Naive thymus-derived CD8-positive, alpha-beta T cell (primary cell): ENCODE data around the gene METTL23. TPM values are rescaled to one million over a fixed set of nuclear protein-coding genes. Genes with fewer than 3 reads are reported as not detected.

Experiments used
- ATAC-seq, 2 donors: fragments of 150-1000 bp; cut with Tn5 transposase in 1 of 2; sonication (Bioruptor Pico), chemical (Tn5 transposase) in 1 of 2; 1 replicate in 1 of 2; 2 replicates in 1 of 2; pipeline ENCODE4 v1.10.0; 2021; ENCODE audit warnings: mild to moderate bottlenecking in 2 of 2, moderate library complexity in 2 of 2
- POLR2A ChIA-PET: fragments of 350-600 bp; sonication (Branson Sonifier 250); formaldehyde crosslinking; loops from one replicate; lab custom pipeline; 2021; ENCODE audit warnings: antibody characterized with exemption; lab: Charles Lee
- DNase-seq, 10 donors: peaks; one replicate each; pipeline versions ENCODE4 v3.0.0 to v3.0.0-alpha.2; 2020 to 2022
- H3K27ac Mint-ChIP-seq, 10 donors: one replicate each; pipeline ENCODE4 v1.8.0; 2020 to 2022; ENCODE audit warnings: mild to moderate bottlenecking in 10 of 10, mixed read lengths in 10 of 10, moderate library complexity in 4 of 10, inconsistent platforms in 1 of 10
- H3K27me3 Mint-ChIP-seq, 5 donors: one replicate each; pipeline ENCODE4 v1.8.0; 2021 to 2022; ENCODE audit warnings: mixed read lengths in 5 of 5
- H3K36me3 Mint-ChIP-seq, 3 donors: one replicate each; pipeline ENCODE4 v1.8.0; 2020 to 2022; ENCODE audit warnings: mixed read lengths in 3 of 3, mild to moderate bottlenecking in 2 of 3, inconsistent platforms in 1 of 3
- H3K4me1 Mint-ChIP-seq, 4 donors: one replicate each; pipeline ENCODE4 v1.8.0; 2021 to 2022; ENCODE audit warnings: mixed read lengths in 4 of 4
- H3K4me3 Mint-ChIP-seq, 10 donors: one replicate each; pipeline ENCODE4 v1.8.0; 2020 to 2022; ENCODE audit warnings: mild to moderate bottlenecking in 10 of 10, mixed read lengths in 10 of 10, moderate library complexity in 6 of 10, inconsistent platforms in 1 of 10
- H3K9me3 Mint-ChIP-seq, 9 donors: one replicate each; pipeline ENCODE4 v1.8.0; 2020 to 2022; ENCODE audit warnings: mixed read lengths in 9 of 9, mild to moderate bottlenecking in 3 of 9, inconsistent platforms in 1 of 9, moderate library complexity in 1 of 9
- polyA plus RNA-seq, 3 donors: library from polyadenylated mRNA; unstranded; fragments of 300-500 nt; fragmentation: Illumina TruSeq; gene quantifications; one replicate each; pipeline ENCODE4 v1.2.3, GENCODE V29; 2021
- total RNA-seq, 8 experiments: library from RNA in 2 of 8; stranded (reverse) in 2 of 8; gene quantifications; one replicate each; pipeline ENCODE4 v1.2.3 and lab custom pipeline; 2021 to 2026

The METTL23 gene, protein sequence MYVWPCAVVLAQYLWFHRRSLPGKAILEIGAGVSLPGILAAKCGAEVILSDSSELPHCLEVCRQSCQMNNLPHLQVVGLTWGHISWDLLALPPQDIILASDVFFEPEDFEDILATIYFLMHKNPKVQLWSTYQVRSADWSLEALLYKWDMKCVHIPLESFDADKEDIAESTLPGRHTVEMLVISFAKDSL
- 10 to 100 TPM; 86.2 to 86.9 TPM for total RNA-seq
- polyA plus RNA-seq, result 100 to 1,000 TPM; 140 to 154 (median 146) TPM
- total RNA-seq (lab: John Stamatoyannopoulos, UW), result 16.0 to 28.3 (median 24.5) reads per million in 6 experiments

DNA sequence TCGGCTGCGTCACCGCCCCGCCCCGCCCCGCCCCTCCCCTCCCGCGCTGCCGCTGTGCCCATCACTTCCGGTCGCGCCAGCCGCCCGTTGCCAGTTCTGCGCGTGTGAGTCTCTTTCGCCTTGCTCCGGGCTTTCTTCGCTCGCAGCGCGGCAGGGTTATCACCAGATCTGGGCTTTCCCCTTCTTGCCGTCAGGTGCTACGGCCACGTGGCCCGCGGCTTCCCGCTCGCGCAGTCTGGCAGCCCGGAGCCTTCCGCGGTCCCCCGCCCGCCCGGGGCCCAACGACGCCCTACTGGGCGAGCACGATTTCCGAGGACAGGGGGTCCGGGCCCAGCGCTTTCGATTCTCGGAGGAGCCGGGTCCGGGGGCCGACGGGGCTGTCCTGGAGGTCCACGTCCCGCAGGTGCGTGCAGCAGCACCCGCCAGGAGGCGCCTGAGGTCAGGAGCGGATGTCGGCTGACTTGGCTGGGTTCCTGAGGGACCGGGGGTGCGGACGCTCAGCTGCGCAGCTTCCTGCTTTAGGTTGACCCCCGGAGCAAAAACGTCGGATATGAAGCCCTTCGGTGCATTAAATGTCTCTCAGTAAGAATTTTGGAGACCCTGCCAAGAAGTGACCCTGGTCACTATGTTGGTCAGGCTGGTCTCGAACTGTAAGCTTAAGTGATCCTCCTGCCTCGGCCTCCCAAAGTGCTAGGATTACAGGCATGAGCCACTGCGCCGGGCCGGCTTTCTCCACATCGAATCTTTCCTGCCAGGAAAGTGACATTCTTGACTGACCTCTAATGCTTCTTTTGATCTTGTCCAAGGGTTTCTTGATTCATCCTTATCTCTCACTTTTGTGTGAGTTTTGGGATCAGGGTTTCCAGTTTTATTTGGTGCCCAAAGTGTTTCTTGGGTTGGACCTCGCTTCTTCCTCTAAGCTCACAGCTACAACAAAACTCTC lies at the start of gene METTL23:
TSS of gene METTL23 (plus strand) at position 64 of the 943 bp plus-strand sequence. CDS start 2,872 bp downstream, outside the sequence.
- Mint-ChIP-seq H3K4me3 (peak within 1 kb of the TSS; percentile 91 to 99 (median 97)), H3K4me1 (peaks cover 13 to 75% (median 59%) of the 10 kb centered on the region in 4 donors), H3K27ac (peak within 1 kb of the TSS; percentile 91 to 99 (median 98)), H3K27me3 (no peaks in the 10 kb centered on the region), H3K36me3 (peaks cover 0 to 70% (median 10%) of the 10 kb centered on the region in 3 donors), H3K9me3 (no peaks in the 10 kb centered on the region)
- peak in 7 of 10 donors; percentile 84 to 94 (median 87) for DNase-seq
- POLR2A ChIA-PET, result interaction anchor here (0.5 to 9.3 kb wide), 27 partner anchors 10 to 1060 kb away, joined by 3 to 184 read pairs (median 4); partner anchors contain the start of genes MFSD11, MXRA7, PRPSAP1 and RECQL5
- ATAC-seq, result peak; percentile 62 to 76

DNA sequence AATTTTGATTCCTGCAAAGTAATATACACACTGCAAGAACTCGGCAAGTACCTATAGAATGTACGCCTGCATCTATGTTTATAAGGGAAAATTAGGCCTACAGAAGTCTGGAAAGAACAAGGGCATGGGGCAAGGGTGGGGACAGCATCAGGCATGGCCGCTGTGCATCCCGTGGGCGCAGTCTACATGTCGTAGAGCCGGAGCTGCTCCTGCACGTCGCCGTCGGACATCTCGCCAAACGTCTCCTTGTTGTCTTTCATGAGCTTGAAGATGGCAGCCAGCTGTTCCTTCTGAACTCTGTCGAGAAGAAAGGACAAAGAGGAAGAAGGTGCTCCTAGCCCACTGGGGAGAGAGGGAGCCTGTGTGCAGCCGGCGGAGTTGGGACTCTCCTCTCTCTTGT lies 49.2 kb upstream of the METTL23 start:
- DNase-seq (no peak), ATAC-seq (no peak)
- Mint-ChIP-seq H3K4me1 (peaks cover 7 to 39% (median 27%) of the 10 kb centered on the region in 4 donors), H3K4me3 (no peak overlapping the region), H3K9me3 (no peaks in the 10 kb centered on the region), H3K36me3 (no peaks in the 10 kb centered on the region), H3K27me3 (no peaks in the 10 kb centered on the region), H3K27ac (no peak overlapping the region)
- POLR2A ChIA-PET, result interaction anchor here (0.9 to 2.8 kb wide), 3 partner anchors 9 to 120 kb away, joined by 3 to 11 read pairs (median 5); no protein-coding TSS in a partner anchor

DNA sequence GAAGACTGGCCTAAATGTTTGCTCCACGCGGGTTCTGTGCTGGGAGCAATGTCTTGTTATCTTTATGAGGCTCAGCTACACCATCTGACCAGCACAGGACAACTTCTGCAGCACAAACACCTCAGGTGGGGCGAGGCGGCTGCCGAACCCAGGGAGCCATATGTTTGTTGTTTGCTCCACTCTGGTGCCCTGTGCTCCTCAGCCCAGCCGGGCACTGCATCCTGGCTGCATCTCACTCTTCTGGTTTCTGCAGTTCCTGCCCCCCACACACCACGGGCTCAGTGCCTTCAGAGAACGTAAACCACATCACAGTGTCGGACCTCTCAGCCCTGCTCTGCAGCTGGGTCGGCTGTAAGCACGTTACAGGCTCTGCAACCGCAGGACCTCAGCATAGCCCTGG lies 48.3 kb upstream of the METTL23 start:
- POLR2A ChIA-PET, result interaction anchor here (0.9 to 2.8 kb wide), 3 partner anchors 9 to 163 kb away, joined by 3 to 11 read pairs (median 3); no protein-coding TSS in a partner anchor
- DNase-seq (peak in 8 of 10 donors; percentile 7 to 47 (median 33)), ATAC-seq (peak; percentile 81)
- no peak overlapping the region for H3K27ac Mint-ChIP-seq
- no peaks in the 10 kb centered on the region for H3K36me3 Mint-ChIP-seq
- peaks cover 5 to 29% (median 18%) of the 10 kb centered on the region in 4 donors for H3K4me1 Mint-ChIP-seq
- H3K4me3 Mint-ChIP-seq, result no peak overlapping the region
- H3K27me3 Mint-ChIP-seq, result no peaks in the 10 kb centered on the region
- H3K9me3 Mint-ChIP-seq, result no peaks in the 10 kb centered on the region

DNA sequence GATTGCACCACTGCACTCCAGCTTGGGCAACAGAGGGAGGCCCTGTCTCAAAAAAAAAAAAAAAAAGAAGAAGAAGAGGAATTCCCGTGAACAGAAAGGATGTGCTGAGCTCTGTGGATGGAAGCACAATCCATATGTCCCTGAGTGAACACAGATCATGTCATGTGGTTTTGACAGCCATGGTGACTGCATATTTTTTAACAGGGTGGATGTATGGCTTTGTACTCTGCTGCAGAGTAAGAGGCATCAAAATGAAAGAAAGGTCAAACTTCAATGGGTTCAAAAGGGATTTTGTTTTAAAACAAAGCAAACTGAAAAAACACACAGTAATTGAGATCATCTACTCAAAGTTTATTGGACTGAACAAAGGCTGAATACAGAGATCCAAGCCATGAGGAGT lies 47.4 kb upstream of the METTL23 start:
- Mint-ChIP-seq H3K4me1 (peaks cover 5 to 20% (median 11%) of the 10 kb centered on the region in 4 donors), H3K9me3 (no peaks in the 10 kb centered on the region), H3K36me3 (no peaks in the 10 kb centered on the region), H3K27ac (peak overlapping the region in 1 of 10 donors; percentile 13), H3K4me3 (no peak overlapping the region), H3K27me3 (no peaks in the 10 kb centered on the region)
- POLR2A ChIA-PET, result interaction anchor here (1.1 kb wide), 1 partner anchor 125 kb away, joined by 3 read pairs; no protein-coding TSS in a partner anchor
- ATAC-seq (no peak), DNase-seq (no peak)

DNA sequence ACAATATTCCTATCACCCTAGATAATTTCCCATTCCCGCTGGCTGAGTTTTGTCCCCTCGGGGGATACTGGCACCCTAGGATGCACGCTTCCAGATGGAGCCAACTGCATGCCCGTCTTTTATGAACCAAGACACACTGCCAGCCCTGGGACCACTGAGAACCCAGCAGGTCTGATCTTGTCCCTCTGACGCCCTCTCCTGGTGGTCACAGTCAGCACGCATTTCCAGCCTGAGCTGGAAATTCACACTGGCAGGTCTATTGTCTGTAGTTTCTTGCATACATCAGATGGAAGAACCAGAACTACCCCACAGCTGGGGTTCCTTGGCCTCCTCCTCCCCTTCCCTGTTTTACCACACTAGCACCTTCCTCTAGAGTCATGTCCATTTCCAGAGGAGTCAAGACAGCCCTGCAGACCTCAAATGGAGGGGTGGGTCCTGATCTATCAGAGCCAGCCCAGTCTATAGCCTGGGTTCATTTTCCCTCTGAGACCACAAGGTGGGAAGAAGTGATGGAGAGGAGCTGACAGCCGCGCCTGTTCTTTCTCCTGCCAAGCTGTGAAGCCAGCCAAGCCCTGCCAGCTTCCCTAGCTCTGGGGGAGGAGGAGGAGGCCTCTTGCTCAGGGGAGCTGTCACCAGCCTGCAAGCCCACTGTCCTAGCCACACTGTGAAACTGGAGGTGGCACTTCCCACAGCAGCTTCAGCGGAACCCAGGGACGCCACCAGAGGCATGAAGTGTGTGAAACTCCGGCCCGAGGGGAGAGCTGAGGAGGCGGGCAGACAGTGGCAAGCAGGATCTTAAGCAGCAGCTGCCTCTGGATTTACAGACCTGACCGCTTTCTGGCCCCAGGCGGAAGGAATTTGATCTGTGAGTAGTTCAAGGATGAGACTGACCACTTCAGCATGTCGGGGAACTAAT lies 45.2 kb upstream of the METTL23 start:
- peak overlapping the region in 3 of 10 donors; percentile 2 to 78 (median 75) for H3K4me3 Mint-ChIP-seq
- POLR2A ChIA-PET, result interaction anchor here (0.7 to 2.8 kb wide), 6 partner anchors 9 to 303 kb away, joined by 3 to 26 read pairs (median 4); no protein-coding TSS in a partner anchor
- no peaks in the 10 kb centered on the region for H3K27me3 Mint-ChIP-seq
- peak; percentile 61 to 88 (median 75) for DNase-seq
- H3K9me3 Mint-ChIP-seq, result no peaks in the 10 kb centered on the region
- H3K27ac Mint-ChIP-seq, result peak overlapping the region in 6 of 10 donors; percentile 16 to 86 (median 73)
- H3K4me1 Mint-ChIP-seq, result peaks cover 5 to 15% (median 11%) of the 10 kb centered on the region in 4 donors
- H3K36me3 Mint-ChIP-seq, result no peaks in the 10 kb centered on the region
- ATAC-seq, result peak; percentile 76 to 80

DNA sequence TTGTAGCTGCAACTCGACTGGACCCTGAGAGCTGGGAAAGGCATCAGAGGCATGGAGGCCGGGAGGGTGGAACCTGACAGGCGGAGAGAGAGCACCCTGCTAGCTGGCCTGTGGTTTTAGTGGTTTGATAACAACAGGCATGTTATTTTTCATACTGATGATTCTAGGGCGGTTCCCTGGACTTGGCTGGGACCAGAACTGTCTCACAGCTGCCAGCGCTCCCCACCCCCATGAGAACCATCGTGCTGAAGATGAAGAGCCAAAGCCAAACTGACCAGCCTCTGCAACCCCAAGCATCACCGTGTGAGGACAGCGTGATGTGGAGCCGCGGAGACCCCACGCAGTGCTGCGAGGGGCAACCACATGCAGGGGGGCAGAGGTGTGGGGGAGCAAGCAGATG lies 44.3 kb upstream of the METTL23 start:
- Mint-ChIP-seq H3K9me3 (no peaks in the 10 kb centered on the region), H3K4me1 (peaks cover 5 to 15% (median 11%) of the 10 kb centered on the region in 4 donors), H3K27me3 (no peaks in the 10 kb centered on the region), H3K27ac (peak overlapping the region in 3 of 10 donors; percentile 5 to 74 (median 69)), H3K4me3 (peak overlapping the region in 3 of 10 donors; percentile 2 to 78 (median 58)), H3K36me3 (no peaks in the 10 kb centered on the region)
- ATAC-seq (no peak), DNase-seq (peak in 1 of 10 donors; percentile 8)
- POLR2A ChIA-PET, result interaction anchor here (1.0 to 2.8 kb wide), 4 partner anchors 10 to 302 kb away, joined by 3 to 26 read pairs (median 10); no protein-coding TSS in a partner anchor

DNA sequence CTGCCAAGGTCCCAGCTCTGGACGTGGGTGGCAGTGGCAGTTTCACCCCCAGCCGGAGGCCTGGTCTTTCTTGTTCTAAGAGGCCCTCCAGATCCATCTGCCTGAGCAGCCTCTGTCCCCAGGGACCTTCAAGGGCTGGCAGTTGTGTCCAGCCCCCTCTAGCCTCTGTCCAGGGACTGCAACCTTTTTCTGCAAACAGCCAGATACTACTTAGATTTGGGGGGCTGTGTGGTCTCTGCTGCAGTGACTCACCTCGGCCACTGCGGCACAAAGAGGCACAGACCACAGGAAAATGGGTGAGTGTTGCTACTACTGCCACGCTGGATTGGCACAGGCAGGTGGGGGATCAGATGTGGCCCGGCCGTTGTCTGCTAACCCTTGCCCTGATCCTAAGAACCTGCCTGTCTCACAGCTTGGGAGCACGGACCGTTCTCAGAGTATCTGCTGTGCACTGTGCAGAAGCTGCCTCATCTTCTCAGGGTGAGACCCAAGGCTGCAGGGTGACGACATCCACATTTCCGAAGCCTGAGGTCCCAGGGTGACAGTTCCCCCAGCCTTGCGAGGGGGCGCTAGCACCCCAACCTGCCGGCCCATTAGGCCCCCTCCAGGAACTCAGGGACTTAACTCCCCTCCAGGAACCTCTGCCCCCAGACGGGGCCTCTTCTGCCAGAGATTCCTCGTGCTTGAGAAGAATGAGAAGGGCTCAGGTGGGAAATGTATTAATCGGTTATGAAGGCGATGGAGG lies 43.5 kb upstream of the METTL23 start:
- no peak for ATAC-seq
- H3K4me3 Mint-ChIP-seq, result peak overlapping the region in 1 of 10 donors; percentile 10

DNA sequence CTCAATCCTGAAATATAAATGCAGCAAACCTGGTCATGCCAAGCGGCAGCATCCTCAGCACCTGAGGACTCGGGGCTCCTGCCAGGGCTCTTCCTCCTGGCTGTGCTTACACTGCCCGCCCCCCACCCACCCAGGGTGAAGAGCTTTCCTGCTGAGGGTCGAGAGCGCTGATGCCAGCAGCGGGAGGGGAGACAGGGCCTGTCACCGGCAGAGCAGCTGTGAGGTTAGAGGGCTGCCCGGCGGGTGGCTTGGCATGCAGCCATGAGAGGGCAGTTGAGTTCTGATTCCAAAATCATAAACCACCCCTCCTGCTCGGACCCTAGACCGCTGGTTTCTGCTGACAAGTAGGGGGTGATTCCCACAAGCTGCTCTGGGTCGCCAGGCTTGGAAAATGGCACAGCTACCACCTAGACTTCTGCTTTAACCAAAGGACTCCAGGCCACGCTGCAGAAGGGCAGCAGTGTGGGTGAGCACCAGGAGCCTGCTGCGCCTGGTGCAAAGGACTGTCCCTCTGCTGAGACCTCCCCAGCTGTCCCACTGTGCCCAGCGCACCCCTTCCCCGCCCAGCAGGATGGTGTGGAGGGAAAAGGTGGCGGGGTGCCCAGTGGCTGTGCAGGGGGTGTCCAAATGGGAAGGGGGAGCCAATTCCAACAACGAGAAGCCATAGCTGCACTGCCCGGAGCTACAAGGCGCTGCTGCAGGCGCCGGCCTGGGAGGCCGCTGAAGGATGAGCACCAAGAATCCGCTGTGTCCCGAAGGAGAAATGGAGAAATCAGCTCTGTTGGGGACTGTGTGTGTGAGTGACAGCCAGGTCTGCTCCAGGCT lies 42.5 kb upstream of the METTL23 start:
- Mint-ChIP-seq H3K9me3 (no peaks in the 10 kb centered on the region), H3K4me1 (peaks cover 5 to 15% (median 11%) of the 10 kb centered on the region in 4 donors), H3K4me3 (no peak overlapping the region), H3K27ac (no peak overlapping the region), H3K27me3 (no peaks in the 10 kb centered on the region), H3K36me3 (no peaks in the 10 kb centered on the region)
- POLR2A ChIA-PET, result no interaction called here
- DNase-seq (no peak), ATAC-seq (no peak)

More for the DNA sequence above, 43.5 kb upstream of the METTL23 start:
- no peak for DNase-seq
- Mint-ChIP-seq H3K27ac (peak overlapping the region in 3 of 10 donors; percentile 31 to 53 (median 41)), H3K27me3 (no peaks in the 10 kb centered on the region), H3K4me1 (peaks cover 5 to 15% (median 11%) of the 10 kb centered on the region in 4 donors), H3K9me3 (no peaks in the 10 kb centered on the region), H3K36me3 (no peaks in the 10 kb centered on the region)
- POLR2A ChIA-PET, result interaction anchor here (2.8 kb wide), 1 partner anchor 11 kb away, joined by 26 read pairs; no protein-coding TSS in a partner anchor

DNA sequence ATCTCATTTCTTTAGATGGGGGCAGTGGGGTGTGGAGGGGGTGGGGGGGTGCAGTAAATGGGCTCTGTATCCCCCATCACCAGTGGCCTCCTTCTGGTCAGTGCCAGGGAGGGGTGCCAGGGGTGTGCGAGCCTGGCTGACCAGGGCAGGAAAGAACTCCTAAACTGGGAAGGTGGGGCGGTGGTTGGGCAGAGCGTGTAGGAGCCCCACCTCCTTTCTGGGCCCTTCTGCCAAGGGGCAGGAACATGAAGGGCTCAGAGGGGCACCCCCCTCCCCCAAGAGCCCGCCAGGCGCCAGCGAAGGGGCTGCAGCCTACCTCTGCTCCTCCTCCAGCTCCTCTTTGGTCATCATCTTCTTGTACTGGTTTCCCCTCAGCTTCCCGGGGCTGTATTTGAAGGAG lies 41.9 kb upstream of the METTL23 start:
- Mint-ChIP-seq H3K27me3 (no peaks in the 10 kb centered on the region), H3K4me1 (peaks cover 5 to 15% (median 11%) of the 10 kb centered on the region in 4 donors), H3K27ac (no peak overlapping the region), H3K9me3 (no peaks in the 10 kb centered on the region), H3K4me3 (no peak overlapping the region), H3K36me3 (no peaks in the 10 kb centered on the region)
- POLR2A ChIA-PET, result no interaction called here
- DNase-seq (no peak), ATAC-seq (no peak)

DNA sequence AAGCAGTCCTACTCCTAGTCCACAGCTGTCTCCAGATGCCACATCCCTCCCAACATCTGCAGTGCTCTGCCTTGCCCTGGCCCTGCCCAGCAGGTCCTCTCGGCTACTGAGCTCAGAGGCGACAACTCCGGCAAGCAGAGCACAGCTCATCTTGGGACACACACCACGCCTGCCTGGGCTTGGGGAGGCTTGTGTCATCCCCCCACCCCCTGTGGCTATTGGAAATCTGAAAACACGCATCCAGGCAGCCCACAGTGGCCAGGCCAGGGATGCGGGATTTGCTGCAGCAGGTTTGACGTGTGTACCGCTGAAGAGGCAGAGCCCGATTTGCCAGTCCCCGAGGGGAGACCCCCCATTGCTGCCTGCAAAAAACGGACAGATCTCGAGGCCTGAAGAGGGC lies 41.3 kb upstream of the METTL23 start:
- Mint-ChIP-seq H3K9me3 (no peaks in the 10 kb centered on the region), H3K4me3 (no peak overlapping the region), H3K27ac (peak overlapping the region in 1 of 10 donors; percentile 67), H3K27me3 (no peaks in the 10 kb centered on the region), H3K36me3 (no peaks in the 10 kb centered on the region), H3K4me1 (peaks cover 5 to 12% (median 10%) of the 10 kb centered on the region in 4 donors)
- ATAC-seq (no peak), DNase-seq (no peak)
- POLR2A ChIA-PET, result no interaction called here
